Keratinocyte (primary cell): ENCODE results near the gene INHA. TPM values are rescaled to one million over a fixed set of nuclear protein-coding genes. Genes with fewer than 3 reads are reported as not detected.

Source experiments
- DNase-seq: peaks from one replicate; pipeline ENCODE4 v3.0.0-alpha.2; 2011; ENCODE audit warnings: low read depth, missing footprints, low spot score
- FAIRE-seq: peaks from 2 replicates; lab custom pipeline; 2011; peaks lifted over from hg19 to GRCh38; lab: Jason Lieb, UNC
- H2AFZ ChIP-seq: 2 replicates; pipeline ENCODE4 v1.6.0; 2012; ENCODE audit warnings: low read length, control low read depth, inconsistent platforms; ENCODE audit not compliant: control insufficient read depth
- H3K27ac ChIP-seq: 2 replicates; pipeline ENCODE4 v1.5.1; 2011; ENCODE audit warnings: low read length; ENCODE audit not compliant: control insufficient read depth, insufficient read depth
- H3K27me3 ChIP-seq: 3 replicates; pipeline ENCODE4 v1.6.0; 2011; ENCODE audit warnings: low read length; ENCODE audit not compliant: control insufficient read depth, insufficient read depth; ENCODE audit errors: extremely low read depth
- H3K36me3 ChIP-seq, 2 experiments: 2 replicates in 1 of 2; 3 replicates in 1 of 2; pipeline ENCODE4 v1.5.1; 2011; ENCODE audit warnings: low read length in 2 of 2, mild to moderate bottlenecking in 1 of 2; ENCODE audit not compliant: control insufficient read depth in 2 of 2, insufficient read depth in 2 of 2; ENCODE audit errors: extremely low read depth in 1 of 2
- H3K4me1 ChIP-seq: 3 replicates; pipeline ENCODE4 v1.5.1; 2011; ENCODE audit warnings: low read length; ENCODE audit not compliant: control insufficient read depth, insufficient read depth; ENCODE audit errors: extremely low read depth
- H3K4me2 ChIP-seq: 3 replicates; pipeline ENCODE4 v1.6.0; 2011; ENCODE audit warnings: low read depth, low read length; ENCODE audit not compliant: control insufficient read depth, insufficient read depth; ENCODE audit errors: extremely low read depth
- H3K4me3 ChIP-seq, 3 experiments: fragments of 200-600 bp in 1 of 3; sonication (generic) in 1 of 3; 2 replicates in 2 of 3; 3 replicates in 1 of 3; pipeline ENCODE4 v1.5.1; 2011 to 2016; ENCODE audit warnings: low read length in 3 of 3, mild to moderate bottlenecking in 3 of 3, control low read depth in 2 of 3, inconsistent platforms in 1 of 3, low read depth in 1 of 3, mixed read lengths in 1 of 3, mixed run types in 1 of 3, moderate library complexity in 1 of 3; ENCODE audit not compliant: control insufficient read depth in 2 of 3, insufficient read depth in 2 of 3; ENCODE audit errors: extremely low read depth in 1 of 3
- H3K79me2 ChIP-seq: 2 replicates; pipeline ENCODE4 v1.6.0; 2012; ENCODE audit warnings: low read length; ENCODE audit not compliant: control insufficient read depth, insufficient read depth
- H3K9ac ChIP-seq: 3 replicates; pipeline ENCODE4 v1.6.0; 2011; ENCODE audit warnings: low read length; ENCODE audit not compliant: control insufficient read depth, insufficient read depth; ENCODE audit errors: extremely low read depth
- H3K9me1 ChIP-seq: 3 replicates; pipeline ENCODE4 v1.6.0; 2011; ENCODE audit warnings: low read length; ENCODE audit not compliant: control insufficient read depth, insufficient read depth; ENCODE audit errors: extremely low read depth
- H3K9me3 ChIP-seq: 2 replicates; pipeline ENCODE4 v1.5.1; 2012; ENCODE audit warnings: low read depth, low read length; ENCODE audit not compliant: control insufficient read depth
- H4K20me1 ChIP-seq: 3 replicates; pipeline ENCODE4 v1.6.0; 2011; ENCODE audit warnings: low read length; ENCODE audit not compliant: control insufficient read depth, insufficient read depth; ENCODE audit errors: extremely low read depth
- EZH2 ChIP-seq: IDR thresholded peaks from one replicate; pipeline ENCODE4 v1.6.1; 2012; ENCODE audit warnings: inconsistent platforms, mild to moderate bottlenecking, low read length, moderate library complexity
- dilution Hi-C: fragments of 300-500 bp; cut with MboI; formaldehyde crosslinking; loops from one replicate; pipeline ENCODE4 v1.7.0; 2020; ENCODE audit warnings: low sequenced_read_pairs; ENCODE audit not compliant: extremely low pct_ligation_motif_present
- polyA plus RNA-seq, 5 experiments: library from polyadenylated mRNA; depleted of rRNA in 3 of 5; stranded (reverse) in 3 of 5; stranded (forward) in 1 of 5; unstranded in 1 of 5; fragments of >200 nt; gene quantifications; 1 replicate in 1 of 5; 2 replicates in 3 of 5; 3 replicates in 1 of 5; pipeline versions ENCODE4 v1.2.1 to v1.2.3, GENCODE V29; 2011 to 2012; ENCODE audit warnings: missing spikeins in 2 of 5, low read depth in 1 of 5, low replicate concordance in 1 of 5
- TF ChIP-seq, protein P1 (sequence below), 3 experiments: IDR thresholded peaks in 1 of 3; conservative IDR thresholded peaks in 1 of 3; optimal IDR thresholded peaks in 1 of 3; 2 replicates in 2 of 3; 3 replicates in 1 of 3; pipeline versions ENCODE3 to v1.5.1; 2011; ENCODE audit warnings: low read length in 3 of 3, mild to moderate bottlenecking in 3 of 3, moderate library complexity in 2 of 3, control low read depth in 1 of 3, inconsistent platforms in 1 of 3; ENCODE audit not compliant: insufficient read depth in 2 of 3; ENCODE audit errors: extremely low read depth in 1 of 3

The INHA gene
- polyA plus RNA-seq, 1 donor (not counting 4 experiments of a cell fraction or from before 2014, with no cell fraction given) = 0.18 TPM

DNA sequence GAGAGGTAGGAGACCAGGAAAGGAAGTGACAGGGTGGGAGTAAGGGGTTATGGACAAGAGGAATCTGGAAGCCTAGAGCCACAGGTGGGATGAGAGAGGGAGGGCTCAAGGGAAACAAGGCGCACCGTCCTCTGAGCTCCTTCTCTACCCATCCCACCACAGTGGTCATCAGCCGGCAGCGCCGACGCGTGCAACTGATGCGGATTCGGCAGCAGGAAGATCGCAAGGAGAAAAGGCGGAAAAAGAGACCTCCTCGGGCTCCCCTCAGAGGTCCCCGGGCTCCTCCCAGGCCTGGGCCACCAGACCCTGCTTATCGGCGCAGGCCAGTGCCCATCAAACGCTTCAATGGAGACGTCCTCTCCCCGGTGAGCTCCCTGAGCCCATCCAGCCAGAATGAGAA, 23.1 kb upstream of the INHA start:
- H3K9me1 ChIP-seq = no peaks in the 10 kb centered on the region
- no peak overlapping the region for H3K9ac ChIP-seq
- peaks cover 8% of the 10 kb centered on the region for H3K27me3 ChIP-seq
- H2AFZ ChIP-seq = no peak overlapping the region
- DNase-seq (no peak), FAIRE-seq (no peak)
- no peaks in the 10 kb centered on the region for H4K20me1 ChIP-seq
- H3K4me3 ChIP-seq = no peak overlapping the region
- no peaks in the 10 kb centered on the region for H3K9me3 ChIP-seq
- no peaks in the 10 kb centered on the region for H3K4me1 ChIP-seq
- no peaks in the 10 kb centered on the region for H3K79me2 ChIP-seq
- TF ChIP-seq, protein P1, sequence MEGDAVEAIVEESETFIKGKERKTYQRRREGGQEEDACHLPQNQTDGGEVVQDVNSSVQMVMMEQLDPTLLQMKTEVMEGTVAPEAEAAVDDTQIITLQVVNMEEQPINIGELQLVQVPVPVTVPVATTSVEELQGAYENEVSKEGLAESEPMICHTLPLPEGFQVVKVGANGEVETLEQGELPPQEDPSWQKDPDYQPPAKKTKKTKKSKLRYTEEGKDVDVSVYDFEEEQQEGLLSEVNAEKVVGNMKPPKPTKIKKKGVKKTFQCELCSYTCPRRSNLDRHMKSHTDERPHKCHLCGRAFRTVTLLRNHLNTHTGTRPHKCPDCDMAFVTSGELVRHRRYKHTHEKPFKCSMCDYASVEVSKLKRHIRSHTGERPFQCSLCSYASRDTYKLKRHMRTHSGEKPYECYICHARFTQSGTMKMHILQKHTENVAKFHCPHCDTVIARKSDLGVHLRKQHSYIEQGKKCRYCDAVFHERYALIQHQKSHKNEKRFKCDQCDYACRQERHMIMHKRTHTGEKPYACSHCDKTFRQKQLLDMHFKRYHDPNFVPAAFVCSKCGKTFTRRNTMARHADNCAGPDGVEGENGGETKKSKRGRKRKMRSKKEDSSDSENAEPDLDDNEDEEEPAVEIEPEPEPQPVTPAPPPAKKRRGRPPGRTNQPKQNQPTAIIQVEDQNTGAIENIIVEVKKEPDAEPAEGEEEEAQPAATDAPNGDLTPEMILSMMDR (optimal IDR thresholded peaks at IDR 0.05 in 1 of 3, IDR thresholded peaks at IDR 0.05 in 1 of 3, conservative IDR thresholded peaks at IDR 0.05 in 1 of 3; ENCODE audit: extremely low read depth in 1 of 3, insufficient read depth in 2 of 3, low read length in 3 of 3) = no peak
- TF ChIP-seq EZH2 = no peak
- dilution Hi-C loops = no loop called here
- no peak overlapping the region for H3K27ac ChIP-seq
- H3K36me3 ChIP-seq = no peaks in the 10 kb centered on the region
- no peak overlapping the region for H3K4me2 ChIP-seq

DNA sequence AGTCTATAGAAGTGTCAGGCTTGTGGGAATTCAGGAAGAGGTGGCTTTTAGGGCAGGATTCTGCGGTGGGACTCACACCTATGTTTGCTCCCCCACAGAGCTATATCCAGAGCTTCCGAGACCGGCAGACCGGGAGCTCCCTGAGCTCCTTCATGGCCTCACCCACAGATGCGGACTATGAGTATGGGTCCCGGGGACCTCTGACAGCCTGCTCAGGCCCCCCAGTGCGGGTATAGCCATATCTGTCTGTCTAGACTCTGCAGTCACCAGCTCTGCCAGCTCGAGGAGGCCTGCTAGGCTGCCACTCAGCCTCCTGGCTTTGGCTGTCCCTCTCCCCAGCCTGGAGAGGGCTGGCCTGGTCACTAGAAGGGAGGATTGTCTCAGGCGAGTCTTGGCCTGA, 22.5 kb upstream of the INHA start:
- Histone ChIP-seq H3K9ac (no peak overlapping the region), H3K79me2 (no peaks in the 10 kb centered on the region), H3K4me3 (no peak overlapping the region), H3K9me1 (no peaks in the 10 kb centered on the region), H3K27me3 (peaks cover 9% of the 10 kb centered on the region), H3K4me2 (no peak overlapping the region), H2AFZ (no peak overlapping the region), H4K20me1 (no peaks in the 10 kb centered on the region), H3K4me1 (no peaks in the 10 kb centered on the region), H3K9me3 (no peaks in the 10 kb centered on the region), H3K36me3 (no peaks in the 10 kb centered on the region), H3K27ac (no peak overlapping the region)
- no peak for DNase-seq
- no peak for FAIRE-seq
- TF ChIP-seq EZH2 = no peak
- TF ChIP-seq, protein P1 (optimal IDR thresholded peaks at IDR 0.05 in 1 of 3, IDR thresholded peaks at IDR 0.05 in 1 of 3, conservative IDR thresholded peaks at IDR 0.05 in 1 of 3; ENCODE audit: extremely low read depth in 1 of 3, insufficient read depth in 2 of 3, low read length in 3 of 3) = no peak
- dilution Hi-C loops = no loop called here
